ES-I3 (cell line): ENCODE results near the gene EEA1.

ENCODE experiments used
- H3K36me3 ChIP-seq: 2 replicates; pipeline ENCODE4 v1.6.1; 2013; ENCODE audit warnings: mild to moderate bottlenecking, low read length, control low read depth, moderate library complexity; ENCODE audit not compliant: insufficient read depth
- H3K4me1 ChIP-seq: 2 replicates; pipeline ENCODE4 v1.6.1; 2013; ENCODE audit warnings: mild to moderate bottlenecking, control low read depth, low read length; ENCODE audit not compliant: insufficient read depth
- H3K9ac ChIP-seq: 2 replicates; pipeline ENCODE4 v1.6.1; 2013; ENCODE audit warnings: low read depth, mild to moderate bottlenecking, low read length, moderate library complexity
- H3K9me3 ChIP-seq: 2 replicates; pipeline ENCODE4 v1.6.1; 2013; ENCODE audit warnings: mild to moderate bottlenecking, low read length, moderate library complexity; ENCODE audit not compliant: control insufficient read depth, insufficient read depth

EEA1 gene

GRCh38 chr12:92926549-92926948, 2.5 kb downstream of the EEA1 start:
- Histone ChIP-seq H3K9ac (no peak overlapping the region), H3K36me3 (no peaks in the 10 kb centered on the region), H3K9me3 (no peaks in the 10 kb centered on the region), H3K4me1 (peaks cover 18% of the 10 kb centered on the region)

GRCh38 chr12:92921877-92922276, 7.2 kb downstream of the EEA1 start:
- Histone ChIP-seq H3K9ac (no peak overlapping the region), H3K9me3 (no peaks in the 10 kb centered on the region), H3K4me1 (peaks cover 8% of the 10 kb centered on the region; the same call in 1 of the 2 replicates), H3K36me3 (no peaks in the 10 kb centered on the region)

GRCh38 chr12:92915365-92915764, 13.7 kb downstream of the EEA1 start:
- Histone ChIP-seq H3K4me1 (no peaks in the 10 kb centered on the region), H3K9me3 (no peaks in the 10 kb centered on the region), H3K9ac (no peak overlapping the region), H3K36me3 (no peaks in the 10 kb centered on the region)

- Histone ChIP-seq H3K36me3 (no peaks in the 10 kb centered on the region), H3K9me3 (peaks cover 5% of the 10 kb centered on the region), H3K9ac (no peak overlapping the region), H3K4me1 (no peaks in the 10 kb centered on the region)
Observed at GRCh38 chr12:92914170-92914569, 14.9 kb downstream of the EEA1 start.

- H3K9ac ChIP-seq, result no peak overlapping the region
- no peaks in the 10 kb centered on the region for H3K36me3 ChIP-seq
- H3K9me3 ChIP-seq, result peaks cover 9% of the 10 kb centered on the region
Observed at GRCh38 chr12:92912672-92913071, 16.4 kb downstream of the EEA1 start.

GRCh38 chr12:92912052-92912451, 17.0 kb downstream of the EEA1 start:
- Histone ChIP-seq H3K9ac (no peak overlapping the region), H3K36me3 (no peaks in the 10 kb centered on the region), H3K9me3 (peaks cover 9% of the 10 kb centered on the region), H3K4me1 (no peaks in the 10 kb centered on the region)

More at GRCh38 chr12:92912672-92913071, 16.4 kb downstream of the EEA1 start:
- no peaks in the 10 kb centered on the region for H3K4me1 ChIP-seq

GRCh38 chr12:92911339-92911738, 17.8 kb downstream of the EEA1 start:
- H3K36me3 ChIP-seq, result no peaks in the 10 kb centered on the region
- H3K9me3 ChIP-seq, result peaks cover 9% of the 10 kb centered on the region
- H3K4me1 ChIP-seq, result no peaks in the 10 kb centered on the region
- no peak overlapping the region for H3K9ac ChIP-seq

- H3K9me3 ChIP-seq, result peaks cover 9% of the 10 kb centered on the region
- H3K4me1 ChIP-seq, result no peaks in the 10 kb centered on the region
- no peak overlapping the region for H3K9ac ChIP-seq
Observed at GRCh38 chr12:92908108-92908507, 21.0 kb downstream of the EEA1 start.

GRCh38 chr12:92905811-92906554, 23.1 kb downstream of the EEA1 start:
- Histone ChIP-seq H3K4me1 (no peaks in the 10 kb centered on the region), H3K36me3 (no peaks in the 10 kb centered on the region), H3K9ac (no peak overlapping the region), H3K9me3 (peaks cover 9% of the 10 kb centered on the region)

More at GRCh38 chr12:92908108-92908507, 21.0 kb downstream of the EEA1 start:
- H3K36me3 ChIP-seq, result no peaks in the 10 kb centered on the region

- no peak overlapping the region for H3K9ac ChIP-seq
- no peaks in the 10 kb centered on the region for H3K4me1 ChIP-seq
- H3K36me3 ChIP-seq, result no peaks in the 10 kb centered on the region
- peaks cover 9% of the 10 kb centered on the region for H3K9me3 ChIP-seq
Observed at GRCh38 chr12:92905258-92905810, 23.8 kb downstream of the EEA1 start.

GRCh38 chr12:92900941-92901340, 28.2 kb downstream of the EEA1 start:
- Histone ChIP-seq H3K36me3 (no peaks in the 10 kb centered on the region), H3K9ac (no peak overlapping the region)

GRCh38 chr12:92899386-92900001, 29.6 kb downstream of the EEA1 start:
- no peak overlapping the region for H3K9ac ChIP-seq
- H3K4me1 ChIP-seq, result peaks cover 10% of the 10 kb centered on the region; the same call in 1 of the 2 replicates
- no peaks in the 10 kb centered on the region for H3K36me3 ChIP-seq
- H3K9me3 ChIP-seq, result no peaks in the 10 kb centered on the region

More at GRCh38 chr12:92900941-92901340, 28.2 kb downstream of the EEA1 start:
- Histone ChIP-seq H3K4me1 (peaks cover 10% of the 10 kb centered on the region; the same call in 1 of the 2 replicates), H3K9me3 (no peaks in the 10 kb centered on the region)

- Histone ChIP-seq H3K9ac (no peak overlapping the region), H3K4me1 (peaks cover 10% of the 10 kb centered on the region; the same call in 1 of the 2 replicates), H3K36me3 (no peaks in the 10 kb centered on the region)
Observed at GRCh38 chr12:92898755-92899154, 30.3 kb downstream of the EEA1 start.

GRCh38 chr12:92897844-92898243, 31.3 kb downstream of the EEA1 start:
- no peak overlapping the region for H3K9ac ChIP-seq
- peaks cover 10% of the 10 kb centered on the region; the same call in 1 of the 2 replicates for H3K4me1 ChIP-seq
- H3K9me3 ChIP-seq, result no peaks in the 10 kb centered on the region
- H3K36me3 ChIP-seq, result no peaks in the 10 kb centered on the region

More at GRCh38 chr12:92898755-92899154, 30.3 kb downstream of the EEA1 start:
- no peaks in the 10 kb centered on the region for H3K9me3 ChIP-seq
